ACC112 (cell line): ENCODE results near the gene CEP170B.

ENCODE experiments used
- H2AFZ ChIP-seq: fragments of 200-600 bp; sonication (generic); one replicate; pipeline ENCODE4 v1.6.0; 2017; ENCODE audit warnings: antibody characterized with exemption, low read length; ENCODE audit not compliant: unreplicated experiment
- H3K27ac ChIP-seq: fragments of 200-600 bp; sonication (generic); 2 replicates; pipeline ENCODE4 v1.5.1; 2014; ENCODE audit warnings: low read depth, mild to moderate bottlenecking, antibody characterized with exemption, low read length, moderate library complexity
- H3K27me3 ChIP-seq: fragments of 200-600 bp; sonication (generic); 2 replicates; pipeline ENCODE4 v1.6.1; 2014; ENCODE audit warnings: mild to moderate bottlenecking, antibody characterized with exemption, low read length, moderate library complexity, mixed read lengths; ENCODE audit not compliant: insufficient read depth
- H3K36me3 ChIP-seq: fragments of 200-600 bp; sonication (generic); 2 replicates; pipeline ENCODE4 v1.6.1; 2016; ENCODE audit warnings: mild to moderate bottlenecking, antibody characterized with exemption, low read length, moderate library complexity, mixed read lengths; ENCODE audit not compliant: insufficient read depth
- H3K4me1 ChIP-seq: fragments of 200-600 bp; sonication (generic); one replicate; pipeline ENCODE4 v1.6.1; 2016; ENCODE audit warnings: low read length, mixed read lengths; ENCODE audit not compliant: insufficient read depth, unreplicated experiment, control insufficient read depth
- H3K4me3 ChIP-seq: fragments of 200-600 bp; sonication (generic); 2 replicates; pipeline ENCODE4 v1.5.1; 2014; ENCODE audit warnings: mild to moderate bottlenecking, low read depth, low read length
- H3K79me2 ChIP-seq: fragments of 200-600 bp; sonication (generic); one replicate; pipeline ENCODE4 v1.6.0; 2016; ENCODE audit warnings: low read length; ENCODE audit not compliant: control insufficient read depth, unreplicated experiment, insufficient read depth

CEP170B gene

GRCh38 chr14:104893435-104894207 is 28.6 kb downstream of the CEP170B start:
- no peak overlapping the region for H2AFZ ChIP-seq
- H3K36me3 ChIP-seq, result no peaks in the 10 kb centered on the region
- H3K27me3 ChIP-seq, result no peaks in the 10 kb centered on the region
- no peak overlapping the region for H3K4me3 ChIP-seq
- no peaks in the 10 kb centered on the region for H3K4me1 ChIP-seq
- H3K27ac ChIP-seq, result no peak overlapping the region
- no peaks in the 10 kb centered on the region for H3K79me2 ChIP-seq

- H3K79me2 ChIP-seq, result no peaks in the 10 kb centered on the region
- no peaks in the 10 kb centered on the region for H3K4me1 ChIP-seq
- H3K27ac ChIP-seq, result no peak overlapping the region
- no peaks in the 10 kb centered on the region for H3K36me3 ChIP-seq
- H2AFZ ChIP-seq, result no peak overlapping the region
- H3K27me3 ChIP-seq, result no peaks in the 10 kb centered on the region
- no peak overlapping the region for H3K4me3 ChIP-seq
These were observed 29.5 kb downstream of the CEP170B start for GRCh38 chr14:104894331-104895206.

- H2AFZ ChIP-seq, result no peak overlapping the region
- H3K79me2 ChIP-seq, result no peaks in the 10 kb centered on the region
- no peaks in the 10 kb centered on the region for H3K27me3 ChIP-seq
- H3K36me3 ChIP-seq, result no peaks in the 10 kb centered on the region
- no peaks in the 10 kb centered on the region for H3K4me1 ChIP-seq
- H3K4me3 ChIP-seq, result no peak overlapping the region
- H3K27ac ChIP-seq, result no peak overlapping the region
These were observed 30.2 kb downstream of the CEP170B start for GRCh38 chr14:104895207-104895785.

GRCh38 chr14:104895786-104896661 is 31.0 kb downstream of the CEP170B start:
- no peaks in the 10 kb centered on the region for H3K79me2 ChIP-seq
- H3K27ac ChIP-seq, result no peak overlapping the region
- H3K4me3 ChIP-seq, result no peak overlapping the region
- H3K27me3 ChIP-seq, result no peaks in the 10 kb centered on the region
- no peaks in the 10 kb centered on the region for H3K4me1 ChIP-seq
- H2AFZ ChIP-seq, result no peak overlapping the region
- no peaks in the 10 kb centered on the region for H3K36me3 ChIP-seq

GRCh38 chr14:104897330-104898194 is 32.5 kb downstream of the CEP170B start:
- Histone ChIP-seq H3K27ac (no peak overlapping the region), H2AFZ (no peak overlapping the region), H3K4me1 (no peaks in the 10 kb centered on the region), H3K4me3 (no peak overlapping the region), H3K27me3 (no peaks in the 10 kb centered on the region), H3K79me2 (no peaks in the 10 kb centered on the region), H3K36me3 (no peaks in the 10 kb centered on the region)

DNA sequence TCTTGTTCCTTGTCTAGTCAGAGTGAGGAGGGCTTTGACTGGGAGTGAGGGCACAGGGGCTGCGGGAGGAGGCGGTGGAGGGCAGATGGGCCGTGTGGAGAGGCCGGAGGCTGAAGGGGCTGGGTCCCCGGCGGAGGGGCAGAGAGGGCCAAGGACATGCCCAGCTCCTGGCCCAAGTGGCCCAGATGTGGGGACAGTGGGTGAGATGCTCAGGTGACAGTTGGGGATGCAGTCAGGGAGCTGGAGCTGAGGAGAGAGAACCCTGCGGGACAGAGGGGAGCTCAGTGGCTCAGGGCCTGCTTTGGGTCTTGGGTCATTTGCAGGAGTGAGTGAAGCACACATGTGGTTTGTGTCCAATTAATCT is 33.1 kb downstream of the CEP170B start:
- Histone ChIP-seq H2AFZ (no peak overlapping the region), H3K27me3 (no peaks in the 10 kb centered on the region), H3K36me3 (no peaks in the 10 kb centered on the region), H3K27ac (no peak overlapping the region), H3K79me2 (no peaks in the 10 kb centered on the region), H3K4me1 (no peaks in the 10 kb centered on the region), H3K4me3 (no peak overlapping the region)

GRCh38 chr14:104898870-104899510 is 33.9 kb downstream of the CEP170B start:
- H3K36me3 ChIP-seq, result no peaks in the 10 kb centered on the region
- no peaks in the 10 kb centered on the region for H3K79me2 ChIP-seq
- no peak overlapping the region for H3K4me3 ChIP-seq
- no peak overlapping the region for H3K27ac ChIP-seq
- no peak overlapping the region for H2AFZ ChIP-seq
- peaks cover 3% of the 10 kb centered on the region; the same call in 1 of the 2 replicates for H3K27me3 ChIP-seq
- H3K4me1 ChIP-seq, result no peaks in the 10 kb centered on the region

DNA sequence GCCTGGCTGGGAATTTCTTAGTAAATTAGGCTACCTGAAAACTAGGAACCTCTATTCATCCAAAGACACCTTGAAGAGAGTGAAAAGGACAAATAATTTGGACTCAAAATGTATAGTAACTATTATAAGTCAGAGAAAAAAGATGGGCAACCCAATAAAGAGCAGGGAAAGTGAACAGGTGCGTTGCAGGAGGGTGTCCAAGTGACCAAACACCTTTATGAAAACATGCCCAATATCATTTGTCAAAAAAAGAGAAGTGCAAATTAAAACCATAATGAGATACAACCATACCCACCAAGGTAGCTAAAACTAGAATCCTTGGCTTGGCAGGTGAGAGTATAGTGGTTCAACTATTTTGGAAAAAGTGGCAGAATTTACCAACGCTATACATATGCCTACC is 34.7 kb downstream of the CEP170B start:
- Histone ChIP-seq H2AFZ (no peak overlapping the region), H3K27me3 (peaks cover 11% of the 10 kb centered on the region), H3K4me1 (no peaks in the 10 kb centered on the region), H3K27ac (no peak overlapping the region), H3K79me2 (no peaks in the 10 kb centered on the region), H3K4me3 (no peak overlapping the region), H3K36me3 (no peaks in the 10 kb centered on the region)

DNA sequence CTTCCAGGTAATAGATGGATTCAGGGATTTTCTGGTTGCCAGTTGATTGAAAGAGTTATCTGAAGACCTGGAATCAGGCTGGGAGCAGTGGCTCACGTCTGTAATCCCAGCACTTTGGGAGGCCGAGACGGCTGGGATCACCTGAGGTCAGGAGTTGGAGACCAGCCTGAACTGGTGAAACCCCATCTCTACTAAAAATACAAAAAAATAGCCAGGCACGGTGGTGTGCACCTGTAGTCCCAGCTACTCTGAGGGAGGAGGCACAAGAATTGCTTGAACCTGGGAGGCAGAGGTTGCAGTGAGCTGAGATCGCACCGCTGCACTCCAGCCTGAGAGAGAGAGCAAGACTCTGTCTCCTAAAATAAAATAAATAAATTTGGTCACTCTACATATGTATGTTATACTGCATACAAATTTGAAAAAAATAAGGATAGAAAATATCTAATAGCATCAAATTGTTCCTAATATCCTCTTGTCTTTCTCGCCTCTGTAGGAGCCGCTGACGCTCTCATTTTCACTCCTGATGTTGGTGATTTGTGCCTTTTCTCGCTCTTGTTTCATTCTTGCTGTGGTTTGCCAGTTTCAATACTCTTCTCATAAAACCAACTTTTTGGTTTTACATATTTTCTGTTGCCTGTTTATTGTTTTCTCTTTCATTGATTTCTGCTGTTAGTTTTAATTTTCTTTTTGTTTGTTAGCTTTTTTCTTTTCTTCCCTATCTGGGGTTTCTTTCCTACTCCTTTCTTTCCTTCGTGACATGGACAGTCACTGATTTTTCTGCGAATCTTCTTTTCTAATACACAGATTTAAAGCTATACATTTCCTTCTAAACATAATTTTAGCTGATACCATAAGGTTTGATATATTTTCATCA is 35.8 kb downstream of the CEP170B start:
- Histone ChIP-seq H3K4me1 (no peaks in the 10 kb centered on the region), H3K27ac (no peak overlapping the region), H3K79me2 (no peaks in the 10 kb centered on the region), H3K36me3 (no peaks in the 10 kb centered on the region), H3K27me3 (peaks cover 13% of the 10 kb centered on the region), H3K4me3 (no peak overlapping the region), H2AFZ (no peak overlapping the region)
